ENCODE measurements around the gene FZR1. TPM values are rescaled to one million over a fixed set of nuclear protein-coding genes. Genes with fewer than 3 reads are reported as not detected.
"Not testable (repeated sequence)": the region's sequence is repeated elsewhere in the genome, so short reads cannot be mapped to it uniquely, and the experiment has no call there.

FZR1 gene
- total and polyA plus RNA-seq, 2 of the 13 experiments (the other 11 are each of a cell fraction or from before 2014, with no cell fraction given) = 29.0 to 30.8 TPM

- POLR2A ChIA-PET; H3K4me1 ChIP-seq (ENCODE audit: insufficient read depth, low read length); H3K27me3 ChIP-seq (ENCODE audit: control insufficient read depth in 1 of 2, insufficient read depth in 2 of 2, low read length in 2 of 2); CTCF ChIA-PET (ENCODE audit: low intra/inter-chr PET ratio, low total read pairs); H3K79me2 ChIP-seq (ENCODE audit: insufficient read depth, low read length); H3K4me2 ChIP-seq (ENCODE audit: low read depth, low read length); H3K9me3 ChIP-seq (ENCODE audit: low read length); H3K27ac ChIP-seq (ENCODE audit: extremely low read length, insufficient read depth, low read length); FAIRE-seq; in situ Hi-C loops (cut with HindIII; ENCODE audit: extremely low pct_ligation_motif_present, low pct_unique_long_range_greater_than_20kb); ATAC-seq; H3K4me3 ChIP-seq (replicated peaks in 1 of 3; ENCODE audit: insufficient read depth in 1 of 3, low read depth in 2 of 3, low read length in 3 of 3); DNase-seq (ENCODE audit: low spot score); intact Hi-C loops (cut with micrococcal nuclease; ENCODE audit: unreplicated experiment); H3K9ac ChIP-seq (ENCODE audit: insufficient read depth, low read depth, low read length); BruUV-seq (replicated peaks); H4K20me1 ChIP-seq (ENCODE audit: insufficient read depth, low read length); H2AFZ ChIP-seq (ENCODE audit: low read length): not testable (repeated sequence)
- H3K36me3 ChIP-seq (replicated peaks in 1 of 2; ENCODE audit: control insufficient read depth in 1 of 2, insufficient read depth in 2 of 2, low read length in 2 of 2) = peaks cover 26 to 39% of the 10 kb centered on the region in 2 experiments
- 97% methylated on average over 7 of the region's 7 CpGs for WGBS (ENCODE audit: low lambda C conversion rate)
These were observed 23.2 kb downstream of the FZR1 start for GRCh38 chr19:3529299-3529698.

GRCh38 chr19:3530389-3530788 lies 24.3 kb downstream of the FZR1 start:
- H3K9me3 ChIP-seq (ENCODE audit: low read length) = no peaks in the 10 kb centered on the region
- BruUV-seq (replicated peaks) = no TSS peak
- no peak overlapping the region for H3K4me2 ChIP-seq (ENCODE audit: low read depth, low read length)
- no peak for ATAC-seq
- H3K4me3 ChIP-seq (replicated peaks in 1 of 3; ENCODE audit: insufficient read depth in 1 of 3, low read depth in 2 of 3, low read length in 3 of 3) = no peak overlapping the region
- no peaks in the 10 kb centered on the region for H3K4me1 ChIP-seq (ENCODE audit: insufficient read depth, low read length)
- POLR2A ChIA-PET = no interaction called here
- no peak overlapping the region for H2AFZ ChIP-seq (ENCODE audit: low read length)
- in situ Hi-C loops (cut with HindIII; ENCODE audit: extremely low pct_ligation_motif_present, low pct_unique_long_range_greater_than_20kb) (no loop called here), intact Hi-C loops (cut with micrococcal nuclease; ENCODE audit: unreplicated experiment) (no loop called here)
- TF ChIP-seq FOXA3 (CRISPR knock-in tag; IDR thresholded peaks at IDR 0.05) (no peak), NR0B2 (CRISPR knock-in tag; IDR thresholded peaks at IDR 0.05) (no peak)
- no peak for DNase-seq (ENCODE audit: low spot score)
- H3K79me2 ChIP-seq (ENCODE audit: insufficient read depth, low read length) = no peaks in the 10 kb centered on the region
- 98% methylated on average over 12 of the region's 12 CpGs for WGBS (ENCODE audit: low lambda C conversion rate)
- no peak overlapping the region for H3K9ac ChIP-seq (ENCODE audit: insufficient read depth, low read depth, low read length)
- H3K36me3 ChIP-seq (replicated peaks in 1 of 2; ENCODE audit: control insufficient read depth in 1 of 2, insufficient read depth in 2 of 2, low read length in 2 of 2) = peaks cover 23 to 36% of the 10 kb centered on the region in 2 experiments
- no peaks in the 10 kb centered on the region for H4K20me1 ChIP-seq (ENCODE audit: insufficient read depth, low read length)
- no peak overlapping the region for H3K27ac ChIP-seq (ENCODE audit: extremely low read length, insufficient read depth, low read length)
- no peak for FAIRE-seq
- H3K27me3 ChIP-seq (ENCODE audit: control insufficient read depth in 1 of 2, insufficient read depth in 2 of 2, low read length in 2 of 2) = no peaks in the 10 kb centered on the region
- CTCF ChIA-PET (ENCODE audit: low intra/inter-chr PET ratio, low total read pairs) = no interaction called here

All from HepG2 (cell line).